ENCODE measurements around the gene RPS6KB2.
A peak's percentile ranks its signal among the peaks of the same experiment; 100 is the strongest.

Gene RPS6KB2

GRCh38 chr11:67463186-67463585, 34.9 kb downstream of the RPS6KB2 start:
- Histone ChIP-seq H3K9me3 (ENCODE audit: insufficient read depth, low read depth, low read length) (no peaks in the 10 kb centered on the region), H3K23ac (ENCODE audit: low read length) (no peak overlapping the region), H4K8ac (ENCODE audit: low read depth, low read length) (peak overlapping the region; percentile 29), H3K4me3 (ENCODE audit: low read depth, low read length) (no peak overlapping the region), H2BK120ac (ENCODE audit: insufficient read depth, low read length, poor library complexity) (peak overlapping the region; percentile 2), H2AK5ac (ENCODE audit: low read length) (no peak overlapping the region), H2AFZ (ENCODE audit: insufficient read depth, low read length, poor library complexity) (peak overlapping the region; percentile 18), H4K12ac (ENCODE audit: low read depth, low read length) (no peak overlapping the region), H3K14ac (ENCODE audit: low read length) (no peak overlapping the region), H3K27me3 (ENCODE audit: insufficient read depth, low read length) (no peaks in the 10 kb centered on the region), H3K9ac (ENCODE audit: low read length) (no peak overlapping the region), H3K4me2 (ENCODE audit: low read length) (no peak overlapping the region), H3K4ac (ENCODE audit: low read depth, low read length) (no peak overlapping the region), H2BK5ac (ENCODE audit: low read depth, low read length, poor library complexity) (peak overlapping the region; percentile 52), H3K4me1 (ENCODE audit: control insufficient read depth in 1 of 2, insufficient read depth in 2 of 2, low read length in 2 of 2) (peaks cover 12 to 23% of the 10 kb centered on the region in 2 experiments), H2BK12ac (ENCODE audit: low read length) (no peak overlapping the region), H3K27ac (ENCODE audit: low read depth, low read length) (no peak overlapping the region), H3K18ac (ENCODE audit: low read length) (no peak overlapping the region), H4K91ac (ENCODE audit: low read depth, low read length) (peak overlapping the region; percentile 79), H3K79me2 (ENCODE audit: control insufficient read depth, insufficient read depth, low read length, poor library complexity) (peaks cover 7% of the 10 kb centered on the region), H3K79me1 (ENCODE audit: low read length) (peaks cover 13% of the 10 kb centered on the region), H3K36me3 (ENCODE audit: control insufficient read depth in 1 of 2, insufficient read depth in 2 of 2, low read length in 2 of 2) (no peaks in the 10 kb centered on the region)
- peak; percentile 95 to 96 for DNase-seq
- WGBS (ENCODE audit: extremely low coverage, insufficient coverage, insufficient read length): no CpG with 5 or more reads among the region's 10 CpGs

GRCh38 chr11:67463680-67464410, 35.6 kb downstream of the RPS6KB2 start:
- peak overlapping the region; percentile 83 for H4K91ac ChIP-seq (ENCODE audit: low read depth, low read length)
- peak overlapping the region; percentile 32 for H2BK5ac ChIP-seq (ENCODE audit: low read depth, low read length, poor library complexity)
- H3K79me1 ChIP-seq (ENCODE audit: low read length): peaks cover 19% of the 10 kb centered on the region
- H3K9ac ChIP-seq (ENCODE audit: low read length): no peak overlapping the region
- H3K36me3 ChIP-seq (ENCODE audit: control insufficient read depth in 1 of 2, insufficient read depth in 2 of 2, low read length in 2 of 2): no peaks in the 10 kb centered on the region
- H3K23ac ChIP-seq (ENCODE audit: low read length): no peak overlapping the region
- H3K4me2 ChIP-seq (ENCODE audit: low read length): peak overlapping the region; percentile 43
- H2BK12ac ChIP-seq (ENCODE audit: low read length): peak overlapping the region; percentile 21
- no CpG with 5 or more reads among the region's 20 CpGs for WGBS (ENCODE audit: extremely low coverage, insufficient coverage, insufficient read length)
- H2BK120ac ChIP-seq (ENCODE audit: insufficient read depth, low read length, poor library complexity): peak overlapping the region; percentile 16
- peak overlapping the region; percentile 93 for H4K8ac ChIP-seq (ENCODE audit: low read depth, low read length)
- peak; percentile 95 to 96 for DNase-seq
- peak overlapping the region; percentile 80 for H3K14ac ChIP-seq (ENCODE audit: low read length)
- H3K79me2 ChIP-seq (ENCODE audit: control insufficient read depth, insufficient read depth, low read length, poor library complexity): peaks cover 12% of the 10 kb centered on the region
- peak overlapping the region; percentile 65 for H3K18ac ChIP-seq (ENCODE audit: low read length)
- H4K12ac ChIP-seq (ENCODE audit: low read depth, low read length): peak overlapping the region; percentile 68
- H3K4ac ChIP-seq (ENCODE audit: low read depth, low read length): no peak overlapping the region
- no peaks in the 10 kb centered on the region for H3K9me3 ChIP-seq (ENCODE audit: insufficient read depth, low read depth, low read length)
- no peaks in the 10 kb centered on the region for H3K27me3 ChIP-seq (ENCODE audit: insufficient read depth, low read length)
- peak overlapping the region; percentile 29 for H3K27ac ChIP-seq (ENCODE audit: low read depth, low read length)
- H2AK5ac ChIP-seq (ENCODE audit: low read length): peak overlapping the region; percentile 81
- H3K4me1 ChIP-seq (ENCODE audit: control insufficient read depth in 1 of 2, insufficient read depth in 2 of 2, low read length in 2 of 2): peaks cover 16 to 26% of the 10 kb centered on the region in 2 experiments
- H2AFZ ChIP-seq (ENCODE audit: insufficient read depth, low read length, poor library complexity): peak overlapping the region; percentile 75
- no peak overlapping the region for H3K4me3 ChIP-seq (ENCODE audit: low read depth, low read length)

- H3K27ac ChIP-seq (ENCODE audit: low read depth, low read length): peak overlapping the region; percentile 75
- peak overlapping the region; percentile 59 for H3K4ac ChIP-seq (ENCODE audit: low read depth, low read length)
- peaks cover 18 to 28% of the 10 kb centered on the region in 2 experiments for H3K4me1 ChIP-seq (ENCODE audit: control insufficient read depth in 1 of 2, insufficient read depth in 2 of 2, low read length in 2 of 2)
- H3K9ac ChIP-seq (ENCODE audit: low read length): peak overlapping the region; percentile 87
- H4K8ac ChIP-seq (ENCODE audit: low read depth, low read length): peak overlapping the region; percentile 96
- peaks cover 15% of the 10 kb centered on the region for H3K79me2 ChIP-seq (ENCODE audit: control insufficient read depth, insufficient read depth, low read length, poor library complexity)
- peak overlapping the region; percentile 58 for H2BK5ac ChIP-seq (ENCODE audit: low read depth, low read length, poor library complexity)
- H3K4me3 ChIP-seq (ENCODE audit: low read depth, low read length): peak overlapping the region; percentile 84
- no peaks in the 10 kb centered on the region for H3K36me3 ChIP-seq (ENCODE audit: control insufficient read depth in 1 of 2, insufficient read depth in 2 of 2, low read length in 2 of 2)
- peak overlapping the region; percentile 75 for H2AFZ ChIP-seq (ENCODE audit: insufficient read depth, low read length, poor library complexity)
- H3K23ac ChIP-seq (ENCODE audit: low read length): no peak overlapping the region
- peak; percentile 91 to 94 for DNase-seq
- peak overlapping the region; percentile 87 for H3K14ac ChIP-seq (ENCODE audit: low read length)
- H3K4me2 ChIP-seq (ENCODE audit: low read length): peak overlapping the region; percentile 86
- H2AK5ac ChIP-seq (ENCODE audit: low read length): peak overlapping the region; percentile 33
- H4K91ac ChIP-seq (ENCODE audit: low read depth, low read length): peak overlapping the region; percentile 90
- H3K18ac ChIP-seq (ENCODE audit: low read length): peak overlapping the region; percentile 83
- WGBS (ENCODE audit: extremely low coverage, insufficient coverage, insufficient read length): no CpG with 5 or more reads among the region's 56 CpGs
- peak overlapping the region; percentile 62 for H2BK120ac ChIP-seq (ENCODE audit: insufficient read depth, low read length, poor library complexity)
- peaks cover 23% of the 10 kb centered on the region for H3K79me1 ChIP-seq (ENCODE audit: low read length)
- H3K27me3 ChIP-seq (ENCODE audit: insufficient read depth, low read length): no peaks in the 10 kb centered on the region
- H3K9me3 ChIP-seq (ENCODE audit: insufficient read depth, low read depth, low read length): no peaks in the 10 kb centered on the region
- peak overlapping the region; percentile 21 for H2BK12ac ChIP-seq (ENCODE audit: low read length)
- H4K12ac ChIP-seq (ENCODE audit: low read depth, low read length): peak overlapping the region; percentile 68
These were observed 36.3 kb downstream of the RPS6KB2 start for GRCh38 chr11:67464411-67465188.

GRCh38 chr11:67465189-67465510, 36.9 kb downstream of the RPS6KB2 start:
- Histone ChIP-seq H3K79me1 (ENCODE audit: low read length) (peaks cover 23% of the 10 kb centered on the region), H3K9ac (ENCODE audit: low read length) (peak overlapping the region; percentile 87), H2AK5ac (ENCODE audit: low read length) (peak overlapping the region; percentile 33), H3K27ac (ENCODE audit: low read depth, low read length) (peak overlapping the region; percentile 75), H3K14ac (ENCODE audit: low read length) (peak overlapping the region; percentile 87), H3K9me3 (ENCODE audit: insufficient read depth, low read depth, low read length) (no peaks in the 10 kb centered on the region), H4K12ac (ENCODE audit: low read depth, low read length) (peak overlapping the region; percentile 60), H3K36me3 (ENCODE audit: control insufficient read depth in 1 of 2, insufficient read depth in 2 of 2, low read length in 2 of 2) (no peaks in the 10 kb centered on the region), H3K4me2 (ENCODE audit: low read length) (peak overlapping the region; percentile 86), H2BK5ac (ENCODE audit: low read depth, low read length, poor library complexity) (peak overlapping the region; percentile 58), H4K8ac (ENCODE audit: low read depth, low read length) (peak overlapping the region; percentile 96), H4K91ac (ENCODE audit: low read depth, low read length) (peak overlapping the region; percentile 90), H2BK120ac (ENCODE audit: insufficient read depth, low read length, poor library complexity) (peak overlapping the region; percentile 62), H3K18ac (ENCODE audit: low read length) (peak overlapping the region; percentile 83), H3K23ac (ENCODE audit: low read length) (no peak overlapping the region), H3K4me1 (ENCODE audit: control insufficient read depth in 1 of 2, insufficient read depth in 2 of 2, low read length in 2 of 2) (peaks cover 18 to 28% of the 10 kb centered on the region in 2 experiments), H3K27me3 (ENCODE audit: insufficient read depth, low read length) (no peaks in the 10 kb centered on the region), H3K79me2 (ENCODE audit: control insufficient read depth, insufficient read depth, low read length, poor library complexity) (peaks cover 15% of the 10 kb centered on the region), H3K4ac (ENCODE audit: low read depth, low read length) (peak overlapping the region; percentile 59), H3K4me3 (ENCODE audit: low read depth, low read length) (peak overlapping the region; percentile 84), H2BK12ac (ENCODE audit: low read length) (no peak overlapping the region), H2AFZ (ENCODE audit: insufficient read depth, low read length, poor library complexity) (peak overlapping the region; percentile 5)
- DNase-seq: peak; percentile 94 to 96
- WGBS (ENCODE audit: extremely low coverage, insufficient coverage, insufficient read length): no CpG with 5 or more reads among the region's 3 CpGs

Measured in trophoblast cell (in vitro differentiated cells and primary cell).